ENCODE data around the gene CNBP. TPM values are rescaled to one million over a fixed set of nuclear protein-coding genes. Genes with fewer than 3 reads are reported as not detected.

CNBP gene
- total and polyA plus RNA-seq, 2 of the 13 experiments (the other 11 are each of a cell fraction or from before 2014, with no cell fraction given) = 282 to 354 TPM

GRCh38 chr3:129187857-129188256 lies 4.2 kb upstream of the CNBP start:
- no peak for TF ChIP-seq ZNF275 (CRISPR knock-in tag; IDR thresholded peaks at IDR 0.05; ENCODE audit: borderline replicate concordance)
- TF ChIP-seq SAP130 (CRISPR knock-in tag; IDR thresholded peaks at IDR 0.05; ENCODE audit: low read depth) = 0 out of 2 replicates have a peak, but pooled peaks have one; percentile 26
- TF ChIP-seq REST (IDR thresholded peaks at IDR 0.05; ENCODE audit: borderline replicate concordance in 1 of 2, low read depth in 1 of 2, low read length in 2 of 2) = no peak
- no peak for TF ChIP-seq ZNF703 (CRISPR knock-in tag; IDR thresholded peaks at IDR 0.05; ENCODE audit: borderline replicate concordance)
- no peak for TF ChIP-seq E2F5 (CRISPR knock-in tag; conservative IDR thresholded peaks at IDR 0.05)
- no peak for TF ChIP-seq ADNP (CRISPR knock-in tag; IDR thresholded peaks at IDR 0.05)
- peak; percentile 47 for TF ChIP-seq ZFY (CRISPR knock-in tag; IDR thresholded peaks at IDR 0.05)
- TF ChIP-seq YEATS2 (CRISPR knock-in tag; IDR thresholded peaks at IDR 0.05; ENCODE audit: borderline replicate concordance) = peak; percentile 34; the same call in 1 of the 2 replicates
- TF ChIP-seq HNRNPH1 (optimal IDR thresholded peaks at IDR 0.05; ENCODE audit: low read depth, low read length) = no peak
- TF ChIP-seq MXI1 (IDR thresholded peaks at IDR 0.05; ENCODE audit: borderline replicate concordance, low read depth, low read length) = peak; percentile 44; the same call in 1 of the 3 replicates
- TF ChIP-seq MAX (IDR thresholded peaks at IDR 0.05) = peak; percentile 65; the same call in 1 of the 2 replicates
- peak; percentile 57 for TF ChIP-seq ZFX (CRISPR knock-in tag; IDR thresholded peaks at IDR 0.05; ENCODE audit: low read depth)
- no peak for TF ChIP-seq ZNF431 (CRISPR knock-in tag; IDR thresholded peaks at IDR 0.05; ENCODE audit: borderline replicate concordance, low read depth)
- no peak overlapping the region for H3K9ac ChIP-seq (ENCODE audit: insufficient read depth, low read depth, low read length)
- no TSS peak for BruUV-seq (replicated peaks)
- H2AFZ ChIP-seq (ENCODE audit: low read length) = no peak overlapping the region
- H3K36me3 ChIP-seq (replicated peaks in 1 of 2; ENCODE audit: control insufficient read depth in 1 of 2, insufficient read depth in 2 of 2, low read length in 2 of 2) = no peaks in the 10 kb centered on the region
- DNase-seq (ENCODE audit: low spot score) = peak; percentile 14
- no peak overlapping the region for H3K4me2 ChIP-seq (ENCODE audit: low read depth, low read length)
- no peak for FAIRE-seq
- peak overlapping the region; percentile 38 for H3K27ac ChIP-seq (ENCODE audit: extremely low read length, insufficient read depth, low read length)
- H3K79me2 ChIP-seq (ENCODE audit: insufficient read depth, low read length) = peaks cover 17% of the 10 kb centered on the region
- intact Hi-C loops (cut with micrococcal nuclease; ENCODE audit: unreplicated experiment) (no loop called here), in situ Hi-C loops (cut with HindIII; ENCODE audit: extremely low pct_ligation_motif_present, low pct_unique_long_range_greater_than_20kb) (loop anchor here (10.0 kb wide), 1 partner anchor 57 kb away; the partner anchor contains the start of gene COPG1)
- no peak for ATAC-seq
- H3K4me3 ChIP-seq (replicated peaks in 1 of 3; ENCODE audit: insufficient read depth in 1 of 3, low read depth in 2 of 3, low read length in 3 of 3) = no peak overlapping the region
- H3K27me3 ChIP-seq (ENCODE audit: control insufficient read depth in 1 of 2, insufficient read depth in 2 of 2, low read length in 2 of 2) = no peaks in the 10 kb centered on the region; a peak in 1 of 5 replicates
- H4K20me1 ChIP-seq (ENCODE audit: insufficient read depth, low read length) = no peaks in the 10 kb centered on the region
- ChIA-PET POLR2A (no interaction called here), CTCF (ENCODE audit: low intra/inter-chr PET ratio, low total read pairs) (no interaction called here)
- no peaks in the 10 kb centered on the region for H3K9me3 ChIP-seq (ENCODE audit: low read length)
- peaks cover 10% of the 10 kb centered on the region; the same call in 1 of the 2 replicates for H3K4me1 ChIP-seq (ENCODE audit: insufficient read depth, low read length)
- WGBS (ENCODE audit: low lambda C conversion rate) = 4% methylated on average over 1 of the region's 1 CpG

Data from HepG2 (cell line).